ENCODE measurements around the gene LIM2.

Gene LIM2

DNA sequence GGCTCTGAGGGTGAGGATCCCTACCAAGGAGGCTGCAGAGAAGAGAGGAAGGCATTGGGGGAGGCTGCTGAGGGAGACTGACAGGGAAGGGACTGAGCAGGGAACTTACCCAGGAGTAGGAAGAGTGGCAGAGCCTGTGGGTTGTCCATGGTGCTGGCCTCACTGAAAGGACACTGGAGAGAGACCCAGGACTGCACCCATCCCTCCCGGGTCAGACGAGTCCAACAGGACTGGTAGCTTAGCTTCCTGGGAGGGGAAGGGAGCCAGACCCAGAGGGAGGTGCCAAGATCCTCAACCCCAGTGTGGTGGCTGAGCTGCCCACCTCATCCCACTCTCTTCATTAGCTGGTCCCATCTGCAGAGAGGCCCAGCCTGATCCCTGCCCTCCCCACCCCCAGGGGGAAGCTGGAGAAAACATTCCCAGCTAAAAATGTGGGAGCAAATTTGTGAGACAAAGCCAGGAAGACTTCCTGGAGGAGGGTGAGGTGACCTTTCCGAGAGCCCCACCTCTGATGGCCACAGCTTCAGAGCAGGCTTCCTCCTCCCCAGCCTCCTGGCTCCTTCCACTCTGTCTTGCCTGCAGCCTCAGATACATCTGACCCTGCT, 45.7 kb downstream of the LIM2 start, which contains the start of gene VSIG10L:
Gene VSIG10L, minus strand, starts transcription at position 164 of the 605 bp plus-strand sequence. Its CDS starts 15 bp downstream, at position 149.
- Histone ChIP-seq H3K9me3 (no peaks in the 10 kb centered on the region), H3K27me3 (no peaks in the 10 kb centered on the region), H3K27ac (peak within 1 kb of the TSS in 1 of 2 donors; percentile 89), H3K4me3 (no peak within 1 kb of the TSS), H3K4me1 (peaks cover 0 to 18% (median 11%) of the 10 kb centered on the region in 4 donors), H3K36me3 (peaks cover 0 to 27% (median 3%) of the 10 kb centered on the region in 3 donors)
- intact Hi-C loops (cut with DNase I; ENCODE audit: low total_unique reads): no loop called here
- TF ChIP-seq, protein P1, sequence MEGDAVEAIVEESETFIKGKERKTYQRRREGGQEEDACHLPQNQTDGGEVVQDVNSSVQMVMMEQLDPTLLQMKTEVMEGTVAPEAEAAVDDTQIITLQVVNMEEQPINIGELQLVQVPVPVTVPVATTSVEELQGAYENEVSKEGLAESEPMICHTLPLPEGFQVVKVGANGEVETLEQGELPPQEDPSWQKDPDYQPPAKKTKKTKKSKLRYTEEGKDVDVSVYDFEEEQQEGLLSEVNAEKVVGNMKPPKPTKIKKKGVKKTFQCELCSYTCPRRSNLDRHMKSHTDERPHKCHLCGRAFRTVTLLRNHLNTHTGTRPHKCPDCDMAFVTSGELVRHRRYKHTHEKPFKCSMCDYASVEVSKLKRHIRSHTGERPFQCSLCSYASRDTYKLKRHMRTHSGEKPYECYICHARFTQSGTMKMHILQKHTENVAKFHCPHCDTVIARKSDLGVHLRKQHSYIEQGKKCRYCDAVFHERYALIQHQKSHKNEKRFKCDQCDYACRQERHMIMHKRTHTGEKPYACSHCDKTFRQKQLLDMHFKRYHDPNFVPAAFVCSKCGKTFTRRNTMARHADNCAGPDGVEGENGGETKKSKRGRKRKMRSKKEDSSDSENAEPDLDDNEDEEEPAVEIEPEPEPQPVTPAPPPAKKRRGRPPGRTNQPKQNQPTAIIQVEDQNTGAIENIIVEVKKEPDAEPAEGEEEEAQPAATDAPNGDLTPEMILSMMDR (IDR thresholded peaks at IDR 0.05): no peak
- no peak for DNase-seq

DNA sequence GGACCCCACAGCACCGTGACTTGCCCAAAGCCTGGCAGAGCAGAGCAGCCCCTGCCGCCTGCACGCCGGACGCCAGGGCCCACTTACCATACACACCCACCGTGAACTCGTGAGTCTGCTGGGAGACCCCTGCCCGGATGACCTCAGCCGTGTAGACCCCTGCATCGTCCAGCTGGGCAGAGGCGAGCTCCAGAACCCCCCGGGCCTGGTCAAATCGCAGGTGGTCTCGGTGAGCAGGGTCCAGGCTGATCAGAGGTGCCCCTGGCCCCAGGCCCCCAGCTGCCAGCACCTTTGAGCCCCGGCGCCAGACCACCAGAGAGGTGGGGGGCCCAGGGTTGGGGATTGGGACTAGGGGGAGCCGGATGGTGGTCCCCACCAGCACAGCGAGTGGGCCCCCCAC, 46.7 kb downstream of the LIM2 start:
- Histone ChIP-seq H3K9me3 (no peaks in the 10 kb centered on the region), H3K27ac (peak overlapping the region in 1 of 2 donors; percentile 89), H3K36me3 (peaks cover 0 to 17% (median 3%) of the 10 kb centered on the region in 3 donors), H3K4me1 (peaks cover 0 to 18% (median 11%) of the 10 kb centered on the region in 4 donors), H3K4me3 (no peak overlapping the region), H3K27me3 (no peaks in the 10 kb centered on the region)
- TF ChIP-seq, protein P1 (IDR thresholded peaks at IDR 0.05): no peak
- intact Hi-C loops (cut with DNase I; ENCODE audit: low total_unique reads): no loop called here
- DNase-seq: no peak

DNA sequence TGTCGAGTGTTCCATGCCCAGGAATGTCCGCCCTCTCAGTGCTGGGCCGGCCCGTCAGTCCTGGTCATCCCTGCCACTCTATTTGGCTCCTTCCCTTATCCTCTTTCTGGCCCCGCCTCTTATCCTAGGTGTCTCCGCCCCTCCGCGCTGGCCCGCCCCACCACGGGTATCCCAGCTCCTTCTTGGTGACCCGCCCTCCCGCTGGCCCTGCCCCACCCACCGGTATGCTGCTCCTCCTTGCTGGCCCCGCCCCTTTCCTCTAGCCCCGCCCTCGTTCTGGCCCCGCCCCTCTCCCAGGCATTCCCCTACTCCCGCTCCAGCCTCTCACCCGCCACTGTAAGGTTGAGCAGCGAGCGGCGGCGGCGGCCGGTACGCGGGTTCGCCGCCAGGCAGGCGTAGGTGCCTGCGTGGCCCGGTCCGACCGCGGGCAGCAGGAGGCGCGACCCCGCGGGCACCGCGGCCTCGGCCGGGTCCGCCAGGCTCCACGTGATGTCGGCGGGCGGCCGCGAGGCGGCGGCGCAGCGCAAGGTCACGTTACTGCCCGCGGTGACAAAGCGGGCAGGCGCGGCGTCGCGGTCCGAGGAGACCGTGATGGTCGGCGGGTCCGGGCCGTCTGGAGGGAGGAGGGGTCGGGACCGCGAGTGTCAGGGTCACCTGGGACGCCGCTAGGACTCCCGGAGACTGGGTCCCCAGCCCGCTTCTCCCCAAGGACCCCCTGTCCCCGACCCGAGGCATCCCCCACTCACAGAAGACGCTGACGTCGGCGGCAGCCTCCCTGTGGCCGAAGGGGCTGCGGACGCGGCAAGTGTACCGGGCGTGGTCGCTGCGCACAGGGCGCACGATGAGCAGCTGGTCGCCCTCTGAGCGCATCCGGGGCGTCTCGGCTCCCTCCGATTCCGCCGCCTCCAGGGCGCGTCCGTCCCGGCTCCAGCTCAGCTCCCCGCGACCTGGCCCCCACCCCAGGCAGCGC, 47.8 kb downstream of the LIM2 start:
- Histone ChIP-seq H3K36me3 (peaks cover 0 to 6% (median 3%) of the 10 kb centered on the region in 3 donors), H3K9me3 (no peaks in the 10 kb centered on the region), H3K4me3 (peak overlapping the region; percentile 53 to 66), H3K27me3 (no peaks in the 10 kb centered on the region), H3K27ac (peak overlapping the region; percentile 83 to 89), H3K4me1 (peaks cover 0 to 18% (median 11%) of the 10 kb centered on the region in 4 donors)
- DNase-seq: peak; percentile 99 to 100
- intact Hi-C loops (cut with DNase I; ENCODE audit: low total_unique reads): loop anchor here (1.0 to 10.0 kb wide), 3 partner anchors 26 to 255 kb away; partner anchors contain the start of gene ETFB
- TF ChIP-seq, protein P1 (IDR thresholded peaks at IDR 0.05): peak in 1 of 2 experiments; percentile 67

DNA sequence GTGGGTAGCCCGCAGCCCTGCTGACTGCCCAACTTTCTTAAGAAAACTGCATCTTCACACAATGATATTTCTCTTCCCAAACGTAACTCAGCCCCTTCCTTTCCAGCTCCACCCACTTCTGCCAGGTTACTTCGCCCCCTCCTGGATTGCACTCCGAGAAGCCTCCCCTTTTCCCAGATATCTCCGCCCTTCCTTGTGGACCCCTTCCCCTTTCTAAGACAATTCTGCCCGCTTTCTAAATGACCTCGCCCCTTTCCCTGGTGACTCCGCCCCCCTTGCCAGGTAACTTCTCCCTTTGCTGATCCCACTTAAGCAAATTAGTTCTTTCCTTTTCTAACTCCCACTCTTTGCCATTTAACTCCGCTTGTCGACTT, 48.5 kb downstream of the LIM2 start:
- TF ChIP-seq, protein P1 (IDR thresholded peaks at IDR 0.05): no peak
- Histone ChIP-seq H3K27ac (peak overlapping the region; percentile 83 to 89), H3K36me3 (no peaks in the 10 kb centered on the region)

DNA sequence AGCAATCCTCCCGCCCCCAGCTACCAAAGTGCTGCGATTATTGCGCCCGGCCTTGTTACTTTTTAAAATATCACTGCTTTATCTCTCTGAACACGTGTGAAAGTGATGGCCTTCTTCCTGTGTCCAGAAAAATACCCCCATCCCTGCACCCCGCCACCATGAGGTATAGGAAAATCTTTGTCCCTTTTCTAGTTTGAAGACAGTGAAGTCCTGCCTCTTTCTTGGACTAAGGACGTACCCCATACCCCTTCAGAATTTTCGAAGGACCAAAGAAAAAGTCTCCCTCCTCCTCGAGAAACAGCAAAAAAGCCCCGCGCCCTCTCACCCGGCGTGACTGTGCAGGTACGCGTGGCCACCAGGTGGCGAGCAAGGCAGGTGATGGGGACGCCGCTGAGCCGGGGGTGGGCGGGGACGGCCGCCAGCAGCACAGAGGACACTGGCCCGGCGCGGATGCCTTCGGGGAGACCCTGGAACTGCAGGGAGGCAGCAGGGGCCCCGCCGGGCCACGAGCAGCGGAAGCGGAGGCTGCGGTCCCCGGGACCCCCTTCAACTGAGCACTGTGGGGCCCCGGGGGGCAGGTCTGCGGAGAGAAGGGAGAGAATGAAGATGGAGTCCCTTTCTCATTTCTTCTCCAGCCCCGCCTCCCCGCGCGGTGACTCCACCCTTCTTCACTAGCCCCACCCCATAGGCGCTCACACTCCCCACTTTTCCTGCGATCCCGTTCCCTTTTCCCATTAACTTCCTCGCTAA, 49.0 kb downstream of the LIM2 start:
- intact Hi-C loops (cut with DNase I; ENCODE audit: low total_unique reads): loop anchor here (5.0 to 10.0 kb wide), 2 partner anchors 99 to 256 kb away; no protein-coding TSS in a partner anchor
- Histone ChIP-seq H3K4me1 (peaks cover 0 to 18% (median 11%) of the 10 kb centered on the region in 4 donors), H3K27ac (peak overlapping the region; percentile 83 to 89), H3K9me3 (no peaks in the 10 kb centered on the region), H3K27me3 (no peaks in the 10 kb centered on the region), H3K4me3 (peak overlapping the region; percentile 53 to 66), H3K36me3 (no peaks in the 10 kb centered on the region)
- TF ChIP-seq, protein P1 (IDR thresholded peaks at IDR 0.05): peak; percentile 76 to 89
- DNase-seq: peak; percentile 87 to 92

More for the DNA sequence above, 48.5 kb downstream of the LIM2 start:
- Histone ChIP-seq H3K4me1 (peaks cover 0 to 18% (median 11%) of the 10 kb centered on the region in 4 donors), H3K9me3 (no peaks in the 10 kb centered on the region), H3K27me3 (no peaks in the 10 kb centered on the region), H3K4me3 (peak overlapping the region; percentile 53 to 66)
- intact Hi-C loops (cut with DNase I; ENCODE audit: low total_unique reads): loop anchor here (5.0 to 10.0 kb wide), 2 partner anchors 98 to 256 kb away; no protein-coding TSS in a partner anchor
- peak in 1 of 2 donors; percentile 72 for DNase-seq
